HepG2 (cell line): ENCODE data around the gene NSUN5. TPM values are rescaled to one million over a fixed set of nuclear protein-coding genes. Genes with fewer than 3 reads are reported as not detected.

Experiments
- GTF3A ChIP-seq: sonication (generic); formaldehyde crosslinking; conservative IDR thresholded peaks from 2 replicates; pipeline ENCODE4 v1.4.0; 2020; ENCODE audit warnings: mild to moderate bottlenecking, missing genetic modification reagents
- HHEX ChIP-seq: IDR thresholded peaks from 2 replicates; pipeline ENCODE4 v1.6.1; 2016; ENCODE audit warnings: control low read depth
- KLF13 ChIP-seq: sonication (generic); formaldehyde crosslinking; IDR thresholded peaks from 2 replicates; pipeline ENCODE4 v1.4.0; 2020; ENCODE audit warnings: mild to moderate bottlenecking, missing genetic modification reagents
- PAF1 ChIP-seq: IDR thresholded peaks from 2 replicates; pipeline ENCODE4 v1.6.1; 2016; ENCODE audit warnings: missing genetic modification reagents, missing compliant biosample characterization
- ZNF572 ChIP-seq: sonication (generic); formaldehyde crosslinking; IDR thresholded peaks from 2 replicates; pipeline ENCODE4 v1.5.1; 2020; ENCODE audit warnings: mild to moderate bottlenecking, missing genetic modification reagents
- ZNF674 ChIP-seq: sonication (generic); formaldehyde crosslinking; IDR thresholded peaks from 2 replicates; pipeline ENCODE4 v1.5.0; 2020; ENCODE audit warnings: low read depth, mild to moderate bottlenecking, missing genetic modification reagents
- ZNF879 ChIP-seq: sonication (generic); formaldehyde crosslinking; IDR thresholded peaks from 2 replicates; pipeline ENCODE4 v1.8.1; 2023; ENCODE audit warnings: missing genetic modification reagents
- polyA plus RNA-seq, 8 experiments: library from polyadenylated mRNA; depleted of rRNA in 3 of 8; stranded (reverse) in 7 of 8; unstranded in 1 of 8; fragments of >200 nt; fragmentation: Illumina TruSeq in 4 of 8; extraction: Trizol in 4 of 8; gene quantifications; 2 replicates each; pipeline versions ENCODE4 v1.2.1 to v1.2.3, GENCODE V29; 2011 to 2016; ENCODE audit warnings: low read depth in 4 of 8, missing spikeins in 1 of 8, mixed read lengths in 1 of 8; ENCODE audit not compliant: insufficient read depth in 1 of 8
- total RNA-seq, 5 experiments: library from RNA; depleted of rRNA; stranded (reverse); fragments of >200 nt; fragmentation: Illumina TruSeq; extraction: Trizol; gene quantifications; 2 replicates each; pipeline ENCODE4 v1.2.3, GENCODE V29; 2016; ENCODE audit warnings: low read depth in 1 of 5
- TF ChIP-seq, protein P1 (sequence below): sonication (generic); formaldehyde crosslinking; IDR thresholded peaks from 2 replicates; pipeline ENCODE4 v1.9.0; 2021; ENCODE audit warnings: missing genetic modification reagents, borderline replicate concordance
- TF ChIP-seq, protein P2 (sequence below): sonication (generic); formaldehyde crosslinking; conservative IDR thresholded peaks from 2 replicates; pipeline ENCODE4 v1.4.0; 2020; ENCODE audit warnings: missing genetic modification reagents
- TF ChIP-seq, protein P3 (sequence below): sonication (generic); formaldehyde crosslinking; IDR thresholded peaks from 2 replicates; pipeline ENCODE4 v1.5.1; 2020; ENCODE audit warnings: missing genetic modification reagents, mild to moderate bottlenecking, borderline replicate concordance
- TF ChIP-seq, protein P4 (sequence below): IDR thresholded peaks from 2 replicates; pipeline ENCODE4 v1.6.1; 2016; ENCODE audit warnings: low read depth, borderline replicate concordance
- TF ChIP-seq, protein P5 (sequence below): IDR thresholded peaks from 2 replicates; pipeline ENCODE4 v1.6.1; 2016; ENCODE audit warnings: low read depth, missing genetic modification reagents, missing compliant biosample characterization
- TF ChIP-seq, protein P6 (sequence below): sonication (generic); formaldehyde crosslinking; IDR thresholded peaks from 2 replicates; pipeline ENCODE4 v1.4.0; 2020; ENCODE audit warnings: mild to moderate bottlenecking, missing genetic modification reagents
- TF ChIP-seq, protein P7 (sequence below): sonication (generic); formaldehyde crosslinking; IDR thresholded peaks from 2 replicates; pipeline ENCODE4 v1.5.0; 2020; ENCODE audit warnings: missing genetic modification reagents

Gene NSUN5
- total and polyA plus RNA-seq, 2 of the 13 experiments (the other 11 are each of a cell fraction or from before 2014, with no cell fraction given), result 19.9 to 35.8 TPM

DNA sequence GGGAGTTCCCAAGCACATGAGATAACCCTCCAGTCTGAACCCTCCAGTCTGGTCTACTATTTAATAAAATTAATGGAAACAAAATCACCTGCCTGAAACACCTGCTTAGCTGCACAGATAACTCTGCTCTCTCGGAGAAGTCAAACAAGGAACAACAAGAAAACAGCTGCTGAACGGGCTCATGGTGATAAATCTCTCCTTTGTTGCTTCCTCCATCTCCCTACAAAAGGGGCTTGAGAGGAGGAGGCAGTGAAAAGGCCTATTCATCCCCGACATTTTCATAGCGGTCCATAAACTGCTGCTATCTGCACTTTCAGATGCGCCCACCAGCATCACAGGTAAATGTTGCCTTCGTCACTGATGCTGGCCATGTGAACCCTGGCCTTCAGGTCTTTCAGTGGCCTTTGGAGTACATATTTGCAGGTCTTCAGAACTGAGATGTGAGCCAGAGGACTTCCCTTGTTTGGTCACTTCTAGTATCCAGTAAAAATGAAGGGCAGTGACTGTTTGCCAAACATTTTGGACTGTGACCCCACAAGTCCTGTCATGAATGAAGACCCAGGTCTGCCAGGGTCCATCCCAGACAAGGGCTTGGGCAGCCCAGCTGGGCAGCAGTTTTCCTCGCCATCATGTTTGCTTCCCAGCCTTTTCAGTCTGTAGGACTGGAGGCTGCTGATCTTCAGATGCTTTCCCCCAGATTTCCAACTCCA is 35.2 kb upstream of the NSUN5 start (continued):
- TF ChIP-seq, protein P1, sequence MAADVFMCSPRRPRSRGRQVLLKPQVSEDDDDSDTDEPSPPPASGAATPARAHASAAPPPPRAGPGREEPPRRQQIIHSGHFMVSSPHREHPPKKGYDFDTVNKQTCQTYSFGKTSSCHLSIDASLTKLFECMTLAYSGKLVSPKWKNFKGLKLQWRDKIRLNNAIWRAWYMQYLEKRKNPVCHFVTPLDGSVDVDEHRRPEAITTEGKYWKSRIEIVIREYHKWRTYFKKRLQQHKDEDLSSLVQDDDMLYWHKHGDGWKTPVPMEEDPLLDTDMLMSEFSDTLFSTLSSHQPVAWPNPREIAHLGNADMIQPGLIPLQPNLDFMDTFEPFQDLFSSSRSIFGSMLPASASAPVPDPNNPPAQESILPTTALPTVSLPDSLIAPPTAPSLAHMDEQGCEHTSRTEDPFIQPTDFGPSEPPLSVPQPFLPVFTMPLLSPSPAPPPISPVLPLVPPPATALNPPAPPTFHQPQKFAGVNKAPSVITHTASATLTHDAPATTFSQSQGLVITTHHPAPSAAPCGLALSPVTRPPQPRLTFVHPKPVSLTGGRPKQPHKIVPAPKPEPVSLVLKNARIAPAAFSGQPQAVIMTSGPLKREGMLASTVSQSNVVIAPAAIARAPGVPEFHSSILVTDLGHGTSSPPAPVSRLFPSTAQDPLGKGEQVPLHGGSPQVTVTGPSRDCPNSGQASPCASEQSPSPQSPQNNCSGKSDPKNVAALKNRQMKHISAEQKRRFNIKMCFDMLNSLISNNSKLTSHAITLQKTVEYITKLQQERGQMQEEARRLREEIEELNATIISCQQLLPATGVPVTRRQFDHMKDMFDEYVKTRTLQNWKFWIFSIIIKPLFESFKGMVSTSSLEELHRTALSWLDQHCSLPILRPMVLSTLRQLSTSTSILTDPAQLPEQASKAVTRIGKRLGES (CRISPR knock-in tag), result no peak
- TF ChIP-seq, protein P2, sequence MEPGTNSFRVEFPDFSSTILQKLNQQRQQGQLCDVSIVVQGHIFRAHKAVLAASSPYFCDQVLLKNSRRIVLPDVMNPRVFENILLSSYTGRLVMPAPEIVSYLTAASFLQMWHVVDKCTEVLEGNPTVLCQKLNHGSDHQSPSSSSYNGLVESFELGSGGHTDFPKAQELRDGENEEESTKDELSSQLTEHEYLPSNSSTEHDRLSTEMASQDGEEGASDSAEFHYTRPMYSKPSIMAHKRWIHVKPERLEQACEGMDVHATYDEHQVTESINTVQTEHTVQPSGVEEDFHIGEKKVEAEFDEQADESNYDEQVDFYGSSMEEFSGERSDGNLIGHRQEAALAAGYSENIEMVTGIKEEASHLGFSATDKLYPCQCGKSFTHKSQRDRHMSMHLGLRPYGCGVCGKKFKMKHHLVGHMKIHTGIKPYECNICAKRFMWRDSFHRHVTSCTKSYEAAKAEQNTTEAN (CRISPR knock-in tag), result no peak
- TF ChIP-seq, protein P3, sequence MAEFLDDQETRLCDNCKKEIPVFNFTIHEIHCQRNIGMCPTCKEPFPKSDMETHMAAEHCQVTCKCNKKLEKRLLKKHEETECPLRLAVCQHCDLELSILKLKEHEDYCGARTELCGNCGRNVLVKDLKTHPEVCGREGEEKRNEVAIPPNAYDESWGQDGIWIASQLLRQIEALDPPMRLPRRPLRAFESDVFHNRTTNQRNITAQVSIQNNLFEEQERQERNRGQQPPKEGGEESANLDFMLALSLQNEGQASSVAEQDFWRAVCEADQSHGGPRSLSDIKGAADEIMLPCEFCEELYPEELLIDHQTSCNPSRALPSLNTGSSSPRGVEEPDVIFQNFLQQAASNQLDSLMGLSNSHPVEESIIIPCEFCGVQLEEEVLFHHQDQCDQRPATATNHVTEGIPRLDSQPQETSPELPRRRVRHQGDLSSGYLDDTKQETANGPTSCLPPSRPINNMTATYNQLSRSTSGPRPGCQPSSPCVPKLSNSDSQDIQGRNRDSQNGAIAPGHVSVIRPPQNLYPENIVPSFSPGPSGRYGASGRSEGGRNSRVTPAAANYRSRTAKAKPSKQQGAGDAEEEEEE (CRISPR knock-in tag), result no peak
- TF ChIP-seq ZNF674 (CRISPR knock-in tag), result no peak
- TF ChIP-seq, protein P4, sequence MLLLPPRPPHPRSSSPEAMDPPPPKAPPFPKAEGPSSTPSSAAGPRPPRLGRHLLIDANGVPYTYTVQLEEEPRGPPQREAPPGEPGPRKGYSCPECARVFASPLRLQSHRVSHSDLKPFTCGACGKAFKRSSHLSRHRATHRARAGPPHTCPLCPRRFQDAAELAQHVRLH (CRISPR knock-in tag), result no peak
- TF ChIP-seq PAF1 (CRISPR knock-in tag), result no peak
- no peak for TF ChIP-seq ZNF572 (CRISPR knock-in tag)
- no peak for TF ChIP-seq GTF3A (CRISPR knock-in tag)
- TF ChIP-seq, protein P5, sequence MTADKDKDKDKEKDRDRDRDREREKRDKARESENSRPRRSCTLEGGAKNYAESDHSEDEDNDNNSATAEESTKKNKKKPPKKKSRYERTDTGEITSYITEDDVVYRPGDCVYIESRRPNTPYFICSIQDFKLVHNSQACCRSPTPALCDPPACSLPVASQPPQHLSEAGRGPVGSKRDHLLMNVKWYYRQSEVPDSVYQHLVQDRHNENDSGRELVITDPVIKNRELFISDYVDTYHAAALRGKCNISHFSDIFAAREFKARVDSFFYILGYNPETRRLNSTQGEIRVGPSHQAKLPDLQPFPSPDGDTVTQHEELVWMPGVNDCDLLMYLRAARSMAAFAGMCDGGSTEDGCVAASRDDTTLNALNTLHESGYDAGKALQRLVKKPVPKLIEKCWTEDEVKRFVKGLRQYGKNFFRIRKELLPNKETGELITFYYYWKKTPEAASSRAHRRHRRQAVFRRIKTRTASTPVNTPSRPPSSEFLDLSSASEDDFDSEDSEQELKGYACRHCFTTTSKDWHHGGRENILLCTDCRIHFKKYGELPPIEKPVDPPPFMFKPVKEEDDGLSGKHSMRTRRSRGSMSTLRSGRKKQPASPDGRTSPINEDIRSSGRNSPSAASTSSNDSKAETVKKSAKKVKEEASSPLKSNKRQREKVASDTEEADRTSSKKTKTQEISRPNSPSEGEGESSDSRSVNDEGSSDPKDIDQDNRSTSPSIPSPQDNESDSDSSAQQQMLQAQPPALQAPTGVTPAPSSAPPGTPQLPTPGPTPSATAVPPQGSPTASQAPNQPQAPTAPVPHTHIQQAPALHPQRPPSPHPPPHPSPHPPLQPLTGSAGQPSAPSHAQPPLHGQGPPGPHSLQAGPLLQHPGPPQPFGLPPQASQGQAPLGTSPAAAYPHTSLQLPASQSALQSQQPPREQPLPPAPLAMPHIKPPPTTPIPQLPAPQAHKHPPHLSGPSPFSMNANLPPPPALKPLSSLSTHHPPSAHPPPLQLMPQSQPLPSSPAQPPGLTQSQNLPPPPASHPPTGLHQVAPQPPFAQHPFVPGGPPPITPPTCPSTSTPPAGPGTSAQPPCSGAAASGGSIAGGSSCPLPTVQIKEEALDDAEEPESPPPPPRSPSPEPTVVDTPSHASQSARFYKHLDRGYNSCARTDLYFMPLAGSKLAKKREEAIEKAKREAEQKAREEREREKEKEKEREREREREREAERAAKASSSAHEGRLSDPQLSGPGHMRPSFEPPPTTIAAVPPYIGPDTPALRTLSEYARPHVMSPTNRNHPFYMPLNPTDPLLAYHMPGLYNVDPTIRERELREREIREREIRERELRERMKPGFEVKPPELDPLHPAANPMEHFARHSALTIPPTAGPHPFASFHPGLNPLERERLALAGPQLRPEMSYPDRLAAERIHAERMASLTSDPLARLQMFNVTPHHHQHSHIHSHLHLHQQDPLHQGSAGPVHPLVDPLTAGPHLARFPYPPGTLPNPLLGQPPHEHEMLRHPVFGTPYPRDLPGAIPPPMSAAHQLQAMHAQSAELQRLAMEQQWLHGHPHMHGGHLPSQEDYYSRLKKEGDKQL (CRISPR knock-in tag), result no peak
- no peak for TF ChIP-seq ZNF879 (CRISPR knock-in tag)
- TF ChIP-seq, protein P6, sequence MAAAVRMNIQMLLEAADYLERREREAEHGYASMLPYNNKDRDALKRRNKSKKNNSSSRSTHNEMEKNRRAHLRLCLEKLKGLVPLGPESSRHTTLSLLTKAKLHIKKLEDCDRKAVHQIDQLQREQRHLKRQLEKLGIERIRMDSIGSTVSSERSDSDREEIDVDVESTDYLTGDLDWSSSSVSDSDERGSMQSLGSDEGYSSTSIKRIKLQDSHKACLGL (CRISPR knock-in tag), result no peak
- TF ChIP-seq KLF13 (CRISPR knock-in tag), result no peak
- no peak for TF ChIP-seq HHEX (CRISPR knock-in tag)
- TF ChIP-seq, protein P7, sequence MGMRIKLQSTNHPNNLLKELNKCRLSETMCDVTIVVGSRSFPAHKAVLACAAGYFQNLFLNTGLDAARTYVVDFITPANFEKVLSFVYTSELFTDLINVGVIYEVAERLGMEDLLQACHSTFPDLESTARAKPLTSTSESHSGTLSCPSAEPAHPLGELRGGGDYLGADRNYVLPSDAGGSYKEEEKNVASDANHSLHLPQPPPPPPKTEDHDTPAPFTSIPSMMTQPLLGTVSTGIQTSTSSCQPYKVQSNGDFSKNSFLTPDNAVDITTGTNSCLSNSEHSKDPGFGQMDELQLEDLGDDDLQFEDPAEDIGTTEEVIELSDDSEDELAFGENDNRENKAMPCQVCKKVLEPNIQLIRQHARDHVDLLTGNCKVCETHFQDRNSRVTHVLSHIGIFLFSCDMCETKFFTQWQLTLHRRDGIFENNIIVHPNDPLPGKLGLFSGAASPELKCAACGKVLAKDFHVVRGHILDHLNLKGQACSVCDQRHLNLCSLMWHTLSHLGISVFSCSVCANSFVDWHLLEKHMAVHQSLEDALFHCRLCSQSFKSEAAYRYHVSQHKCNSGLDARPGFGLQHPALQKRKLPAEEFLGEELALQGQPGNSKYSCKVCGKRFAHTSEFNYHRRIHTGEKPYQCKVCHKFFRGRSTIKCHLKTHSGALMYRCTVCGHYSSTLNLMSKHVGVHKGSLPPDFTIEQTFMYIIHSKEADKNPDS, result no peak
